Kidney (tissue), 14 donors: ENCODE data around the gene R3HCC1L. TPM values are rescaled to one million over a fixed set of nuclear protein-coding genes. Genes with fewer than 3 reads are reported as not detected.
A peak's percentile ranks its signal among the peaks of the same experiment; 100 is the strongest.

Source experiments
- DNase-seq, 5 donors: peaks; one replicate each; pipeline ENCODE4 v3.0.0-alpha.2; 2013 to 2020
- FAIRE-seq: peaks from 2 replicates; lab custom pipeline; 2012; peaks lifted over from hg19 to GRCh38; lab: Jason Lieb, UNC
- H3K27ac ChIP-seq, 2 donors: one replicate each; pipeline ENCODE4 v1.7.0; 2013; ENCODE audit warnings: low read depth in 2 of 2, low read length in 2 of 2, inconsistent platforms in 1 of 2
- H3K27me3 ChIP-seq: one replicate; pipeline ENCODE4 v1.7.1; 2013; ENCODE audit warnings: low read length, inconsistent platforms; ENCODE audit not compliant: control insufficient read depth, insufficient read depth
- H3K36me3 ChIP-seq, 3 donors: one replicate each; pipeline versions ENCODE4 v1.7.0 to v1.7.1; 2013; ENCODE audit warnings: low read length in 3 of 3, control low read depth in 1 of 3, inconsistent platforms in 1 of 3; ENCODE audit not compliant: insufficient read depth in 3 of 3, control insufficient read depth in 2 of 3
- H3K4me1 ChIP-seq, 3 donors: one replicate each; pipeline versions ENCODE4 v1.7.0 to v1.7.1; 2013; ENCODE audit warnings: low read length in 3 of 3, inconsistent platforms in 1 of 3, low read depth in 1 of 3; ENCODE audit not compliant: control insufficient read depth in 2 of 3, insufficient read depth in 2 of 3
- H3K4me3 ChIP-seq, 3 donors: one replicate each; pipeline versions ENCODE4 v1.7.0 to v1.8.1; 2013; ENCODE audit warnings: low read length in 3 of 3, control low read depth in 1 of 3, inconsistent platforms in 1 of 3
- H3K9ac ChIP-seq, 3 donors: one replicate each; pipeline versions ENCODE4 v1.7.0 to v1.7.1; 2013; ENCODE audit warnings: low read length in 3 of 3, control low read depth in 1 of 3, inconsistent platforms in 1 of 3
- H3K9me3 ChIP-seq, 3 donors: one replicate each; pipeline versions ENCODE4 v1.7.0 to v1.7.1; 2013; ENCODE audit warnings: low read length in 3 of 3, control low read depth in 1 of 3, inconsistent platforms in 1 of 3; ENCODE audit not compliant: control insufficient read depth in 2 of 3, insufficient read depth in 1 of 3
- CTCF ChIP-seq: IDR thresholded peaks from 3 replicates; pipeline ENCODE4 v1.5.1; 2012; ENCODE audit warnings: mild to moderate bottlenecking, moderate library complexity, borderline replicate concordance; ENCODE audit not compliant: insufficient read depth; ENCODE audit errors: extremely low read depth
- intact Hi-C: fragments of 100-400 bp; cut with DNase I; formaldehyde crosslinking; loops from one replicate; pipeline ENCODE4 v1.11.1; 2022
- polyA plus RNA-seq: library from polyadenylated mRNA; stranded (reverse); fragments of 350-450 nt; fragmentation: Illumina TruSeq; extraction: RNeasy Lipid Tissue Mini Kit (QIAGEN cat#74804); gene quantifications from one replicate; pipeline ENCODE4 v1.2.3, GENCODE V29; 2014; ENCODE audit warnings: low read depth, low replicate concordance; ENCODE audit not compliant: insufficient read depth
- total RNA-seq: library from RNA; stranded (reverse); fragmentation: NEBNext Ultra II Directional; extraction: Animal tissue kit (Norgen Biotek cat#: 25700); gene quantifications from one replicate; pipeline ENCODE4 v1.2.1, GENCODE V29; 2021
- donor health status: control.
- donor health status: control.
- donor health status: control.
- donor health status: control.
- donor health status: control.
- donor health status: DM: yes; HTN: yes; CAD: no.
- donor health status: Normal renal cell carcinoma (clear cell type).

Gene R3HCC1L
- total and polyA plus RNA-seq, 2 donors from 2014 or later, result 9.7 to 17.0 TPM

GRCh38 chr10:98269435-98269912 is 135.0 kb downstream of the R3HCC1L start:
- peak overlapping the region in 1 of 2 donors; percentile 65 for H3K27ac ChIP-seq
- no peak overlapping the region for H3K4me3 ChIP-seq
- intact Hi-C loops, result no loop called here
- no peak for FAIRE-seq
- no peaks in the 10 kb centered on the region for H3K36me3 ChIP-seq
- H3K27me3 ChIP-seq, result no peaks in the 10 kb centered on the region
- no peak for TF ChIP-seq CTCF
- DNase-seq, result peak in 4 of 5 donors; percentile 41 to 95 (median 58)
- H3K4me1 ChIP-seq, result peaks cover 0 to 20% (median 5%) of the 10 kb centered on the region in 3 donors
- no peaks in the 10 kb centered on the region for H3K9me3 ChIP-seq
- H3K9ac ChIP-seq, result peak overlapping the region in 1 of 3 donors; percentile 40

- Histone ChIP-seq H3K9ac (no peak overlapping the region), H3K27ac (no peak overlapping the region)
- DNase-seq, result peak in 1 of 5 donors; percentile 27
Observed at GRCh38 chr10:98270073-98270740, 135.8 kb downstream of the R3HCC1L start.

GRCh38 chr10:98270786-98271185 is 136.3 kb downstream of the R3HCC1L start:
- Histone ChIP-seq H3K9ac (no peak overlapping the region), H3K36me3 (no peaks in the 10 kb centered on the region), H3K4me3 (no peak overlapping the region), H3K27ac (no peak overlapping the region), H3K27me3 (no peaks in the 10 kb centered on the region), H3K4me1 (peaks cover 0 to 20% (median 5%) of the 10 kb centered on the region in 3 donors), H3K9me3 (no peaks in the 10 kb centered on the region)
- intact Hi-C loops, result no loop called here
- FAIRE-seq (no peak), DNase-seq (peak in 1 of 5 donors; percentile 22)
- no peak for TF ChIP-seq CTCF

More at GRCh38 chr10:98270073-98270740, 135.8 kb downstream of the R3HCC1L start:
- FAIRE-seq, result no peak
- H3K4me1 ChIP-seq, result peaks cover 0 to 20% (median 5%) of the 10 kb centered on the region in 3 donors
- H3K36me3 ChIP-seq, result no peaks in the 10 kb centered on the region
- H3K9me3 ChIP-seq, result no peaks in the 10 kb centered on the region
- no peaks in the 10 kb centered on the region for H3K27me3 ChIP-seq
- TF ChIP-seq CTCF, result no peak
- H3K4me3 ChIP-seq, result no peak overlapping the region
- intact Hi-C loops, result no loop called here
